Activated T-cell treated with anti-CD3 and anti-CD28 coated beads for 1 hour (primary cell): Measurements from ENCODE around the gene GPR157.
"Not testable (repeated sequence)": the region's sequence is repeated elsewhere in the genome, so short reads cannot be mapped to it uniquely, and the experiment has no call there.

Experiments
- DNase-seq: peaks from one replicate; pipeline ENCODE4 v3.0.0-alpha.2; 2020; ENCODE audit warnings: low read depth

The GPR157 gene, protein sequence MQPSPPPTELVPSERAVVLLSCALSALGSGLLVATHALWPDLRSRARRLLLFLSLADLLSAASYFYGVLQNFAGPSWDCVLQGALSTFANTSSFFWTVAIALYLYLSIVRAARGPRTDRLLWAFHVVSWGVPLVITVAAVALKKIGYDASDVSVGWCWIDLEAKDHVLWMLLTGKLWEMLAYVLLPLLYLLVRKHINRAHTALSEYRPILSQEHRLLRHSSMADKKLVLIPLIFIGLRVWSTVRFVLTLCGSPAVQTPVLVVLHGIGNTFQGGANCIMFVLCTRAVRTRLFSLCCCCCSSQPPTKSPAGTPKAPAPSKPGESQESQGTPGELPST

DNA sequence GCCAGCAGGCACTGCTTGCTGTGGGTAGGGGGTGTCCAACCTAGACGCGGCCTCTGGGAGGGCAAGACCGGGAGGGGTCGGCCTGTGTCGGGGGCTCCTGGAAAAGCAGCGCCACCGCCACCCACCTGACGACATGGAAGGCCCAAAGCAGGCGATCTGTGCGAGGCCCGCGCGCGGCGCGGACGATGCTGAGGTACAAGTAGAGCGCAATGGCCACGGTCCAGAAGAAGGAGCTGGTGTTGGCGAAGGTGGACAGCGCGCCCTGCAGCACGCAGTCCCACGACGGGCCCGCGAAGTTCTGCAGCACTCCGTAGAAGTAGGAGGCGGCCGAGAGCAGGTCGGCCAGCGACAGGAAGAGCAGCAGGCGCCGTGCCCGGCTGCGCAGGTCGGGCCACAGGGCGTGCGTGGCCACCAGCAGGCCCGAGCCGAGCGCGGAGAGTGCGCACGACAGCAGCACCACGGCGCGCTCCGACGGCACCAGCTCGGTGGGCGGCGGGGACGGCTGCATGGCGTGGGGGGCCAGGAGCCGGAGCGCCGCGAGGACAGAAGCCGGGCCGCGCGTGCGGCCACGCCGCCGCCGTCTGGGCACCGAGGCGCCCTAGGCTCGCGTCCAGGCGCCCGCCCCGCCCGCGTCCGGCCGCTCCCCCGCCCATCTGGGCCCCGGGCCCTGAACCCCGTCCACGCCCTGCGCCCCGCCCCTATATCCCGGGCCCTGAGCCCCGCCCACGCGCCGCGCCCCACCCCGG, at the start of gene GPR157:
TSS of gene GPR157 (minus strand) at position 583 of the 746 bp plus-strand sequence. CDS start at position 508, 75 bp downstream.
- peak; percentile 81 for DNase-seq

DNA sequence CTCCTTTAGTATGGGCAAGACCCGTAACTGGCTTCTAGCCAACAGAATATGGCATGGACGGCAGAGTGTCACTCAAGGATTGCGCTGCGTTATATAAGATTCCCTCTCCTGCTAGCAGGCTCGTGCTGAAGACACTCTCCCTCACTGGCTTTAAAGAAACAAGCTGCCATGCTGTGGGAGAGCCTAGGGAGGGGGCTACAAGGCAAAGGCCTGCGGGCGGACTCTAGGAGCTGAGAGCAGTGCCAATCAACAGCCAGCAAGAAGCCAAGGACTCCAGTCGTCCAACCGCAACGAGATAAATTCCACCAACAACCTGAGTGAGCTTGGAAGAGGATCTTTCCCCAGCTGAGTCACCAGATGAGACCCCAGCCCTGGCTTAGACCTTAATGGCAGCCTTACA, 45.9 kb upstream of the GPR157 start:
- DNase-seq: no peak

DNA sequence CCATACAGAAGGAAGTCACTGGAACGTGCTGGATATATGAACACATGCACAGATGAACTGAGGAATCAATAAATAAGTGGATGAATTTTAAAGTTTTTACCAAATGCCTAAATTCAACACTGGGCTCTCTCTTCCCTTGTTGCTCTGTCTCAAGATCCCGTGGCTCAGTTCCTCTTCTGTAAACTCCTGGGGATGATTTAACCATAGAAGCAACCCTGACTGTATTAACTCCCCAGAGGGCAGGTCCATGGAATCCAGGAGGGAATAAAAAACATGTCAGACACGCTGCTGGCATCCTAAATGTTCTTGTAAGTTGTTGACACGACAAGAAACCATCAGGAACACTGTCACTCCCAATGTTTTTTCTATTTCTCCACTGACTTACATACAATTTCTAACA, 45.3 kb upstream of the GPR157 start:
- DNase-seq: no peak

DNA sequence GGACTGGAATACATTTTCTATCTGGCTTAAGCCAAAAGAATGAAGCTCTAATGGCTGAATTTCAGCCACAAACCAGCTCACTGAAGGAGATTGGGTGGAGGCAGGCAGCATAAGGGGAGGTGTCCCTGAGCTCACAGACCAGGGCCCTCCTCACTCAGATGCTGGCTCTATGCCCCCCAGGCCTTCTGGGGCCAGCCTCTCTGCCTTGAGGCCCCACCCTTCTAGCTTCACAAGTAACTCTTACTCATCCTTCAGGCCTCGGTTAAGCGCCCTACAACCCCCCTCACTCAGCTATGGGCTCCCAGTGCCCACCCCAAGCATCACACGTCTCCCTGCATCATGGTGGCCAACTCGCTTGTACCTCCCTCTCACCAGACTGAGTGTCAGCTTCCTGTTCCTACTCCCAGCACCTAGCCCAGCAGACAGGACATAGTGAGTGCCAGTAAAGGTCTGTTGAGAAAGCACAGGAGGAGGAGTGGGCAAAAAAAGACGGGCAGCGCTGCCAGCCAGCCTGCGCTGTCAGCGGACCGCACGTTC, 40.8 kb upstream of the GPR157 start:
- DNase-seq: no peak

DNA sequence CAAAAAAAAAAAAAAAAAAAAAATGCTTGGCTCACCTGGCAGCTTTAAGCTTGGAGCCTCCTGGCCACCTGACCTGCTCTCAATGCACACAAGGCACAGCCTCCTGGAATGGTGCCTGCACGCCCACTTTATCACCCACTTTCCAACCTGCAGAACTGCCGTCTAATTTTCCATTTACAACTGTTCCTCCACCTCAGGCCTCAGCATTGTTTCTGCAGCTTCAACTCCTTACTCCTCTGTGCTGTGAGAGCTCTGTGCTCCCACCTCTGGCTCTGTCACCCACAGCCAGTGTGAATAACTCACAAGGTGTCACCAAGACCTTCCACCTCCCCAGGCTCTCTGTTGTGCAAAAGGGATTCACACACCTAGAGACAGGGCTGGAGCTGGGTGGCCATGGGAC, 38.7 kb upstream of the GPR157 start:
- no peak for DNase-seq

DNA sequence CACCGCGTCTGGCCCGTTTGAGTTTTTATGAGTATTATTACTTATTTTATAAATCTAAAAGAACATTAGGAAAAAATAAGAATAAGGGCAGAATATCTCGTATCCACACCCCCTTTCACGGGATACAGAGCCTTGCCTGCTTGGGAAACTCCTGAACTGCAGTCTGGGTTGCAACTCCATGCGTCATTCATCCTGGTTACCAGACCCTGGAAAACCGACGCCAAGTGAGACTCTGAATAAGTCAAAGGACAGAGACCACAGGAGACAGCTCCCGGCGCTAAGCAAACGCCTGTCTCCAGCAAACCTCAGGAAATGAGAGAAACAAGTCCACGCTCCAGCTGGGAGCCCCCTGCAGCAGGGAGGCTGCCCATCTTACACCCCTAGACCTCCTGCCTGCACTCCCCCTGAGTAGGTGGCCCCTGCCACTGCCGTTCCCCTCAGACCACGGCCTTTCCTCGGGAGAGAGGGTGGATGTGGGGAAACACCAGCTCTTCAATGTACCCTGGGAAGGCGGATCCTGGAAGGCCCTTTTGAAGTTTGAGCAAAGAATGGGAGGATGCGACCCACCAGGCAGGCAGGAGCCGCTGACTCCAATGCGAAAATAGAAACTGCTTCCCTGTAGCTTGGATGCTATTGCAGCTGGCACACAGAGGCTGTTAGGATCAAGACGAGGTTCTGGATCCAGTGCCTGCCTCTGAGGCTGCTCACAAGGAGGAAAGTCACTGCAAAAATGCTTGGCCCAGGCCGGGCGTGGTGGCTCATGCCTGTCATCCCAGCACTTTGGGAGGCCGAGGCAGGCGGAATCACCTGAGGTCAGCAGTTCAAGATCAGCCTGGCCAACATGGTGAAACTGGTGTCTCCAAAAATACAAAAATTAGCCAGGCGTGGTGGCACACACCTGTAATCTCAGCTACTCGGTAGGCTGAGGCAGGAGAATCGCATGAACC, 37.7 kb upstream of the GPR157 start:
- DNase-seq: no peak

DNA sequence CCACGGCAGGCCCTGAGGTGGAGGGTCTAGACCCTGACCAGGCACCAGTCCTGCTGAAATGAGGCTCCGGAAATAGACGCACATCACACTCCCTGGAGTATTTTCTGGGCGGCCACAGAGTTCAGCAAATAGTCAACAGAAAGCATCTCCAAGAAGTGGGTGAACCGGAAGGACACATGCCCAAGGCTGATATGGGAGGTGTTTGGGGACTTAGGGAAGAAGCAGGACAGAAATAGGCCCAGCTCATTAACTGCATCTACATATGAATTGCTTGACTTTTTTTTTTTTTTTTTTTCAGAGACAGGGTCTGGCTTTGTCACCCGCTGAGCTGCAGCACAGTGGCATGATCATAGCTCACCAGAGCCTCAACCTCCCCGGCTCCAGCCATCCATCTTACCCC, 36.5 kb upstream of the GPR157 start:
- no peak for DNase-seq

DNA sequence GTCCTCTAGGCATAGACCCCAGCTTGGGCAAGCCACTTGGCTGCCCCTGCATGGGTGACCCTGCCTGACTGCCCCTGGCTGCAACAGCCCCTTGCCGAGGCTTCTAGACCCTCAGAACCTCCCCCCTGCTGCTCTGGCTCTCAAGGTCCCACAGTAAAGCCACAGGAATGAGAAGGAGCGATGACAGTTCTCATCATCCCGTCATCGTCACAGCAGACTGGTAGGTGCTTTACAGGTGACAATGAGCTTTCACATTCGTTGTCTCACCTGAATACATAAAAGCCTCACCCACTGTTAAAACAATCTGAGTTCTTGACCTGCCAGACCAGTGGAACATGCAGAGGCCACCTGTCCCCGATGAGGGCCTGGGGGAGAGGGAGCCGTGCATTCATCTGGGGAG, 36.0 kb upstream of the GPR157 start:
- no peak for DNase-seq

DNA sequence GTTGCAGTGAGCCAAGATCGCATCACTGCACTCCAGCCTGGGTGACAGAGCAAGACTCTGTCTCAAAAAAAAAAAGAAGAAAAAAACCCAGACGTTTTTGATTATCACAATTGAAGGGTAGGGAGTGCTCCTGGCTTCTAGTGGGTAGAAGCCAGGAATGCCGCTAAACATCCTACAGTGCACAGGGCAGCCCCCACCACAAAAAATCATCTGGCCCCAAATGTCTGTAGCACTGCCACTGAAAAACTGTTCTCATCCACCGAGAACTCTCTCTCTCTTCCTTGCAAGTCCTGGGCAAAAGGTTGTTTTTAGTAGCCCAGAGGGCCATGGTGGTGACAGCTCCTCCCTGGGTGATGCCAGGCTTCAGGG, 35.6 kb upstream of the GPR157 start:
- DNase-seq: no peak

DNA sequence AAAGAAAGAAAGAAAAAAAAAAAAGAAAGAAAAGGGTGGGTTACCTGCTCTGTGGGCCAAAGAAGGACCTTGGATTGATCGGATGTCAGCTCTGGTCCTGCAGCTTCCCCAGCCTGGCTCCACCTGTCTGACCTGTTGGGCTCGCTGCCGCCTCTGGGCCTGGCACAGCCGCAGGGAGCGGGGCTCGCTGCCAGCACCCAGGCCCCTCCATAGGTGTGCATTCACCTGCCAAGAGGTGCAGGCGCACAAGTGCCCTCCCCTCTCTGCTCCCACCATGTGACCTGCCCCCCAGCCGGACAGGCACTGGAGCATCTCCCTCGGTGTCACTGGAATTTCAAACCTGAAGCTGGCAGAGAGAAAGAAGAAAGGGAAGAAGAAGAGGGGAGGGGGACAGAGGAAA, 33.1 kb upstream of the GPR157 start:
- no peak for DNase-seq

DNA sequence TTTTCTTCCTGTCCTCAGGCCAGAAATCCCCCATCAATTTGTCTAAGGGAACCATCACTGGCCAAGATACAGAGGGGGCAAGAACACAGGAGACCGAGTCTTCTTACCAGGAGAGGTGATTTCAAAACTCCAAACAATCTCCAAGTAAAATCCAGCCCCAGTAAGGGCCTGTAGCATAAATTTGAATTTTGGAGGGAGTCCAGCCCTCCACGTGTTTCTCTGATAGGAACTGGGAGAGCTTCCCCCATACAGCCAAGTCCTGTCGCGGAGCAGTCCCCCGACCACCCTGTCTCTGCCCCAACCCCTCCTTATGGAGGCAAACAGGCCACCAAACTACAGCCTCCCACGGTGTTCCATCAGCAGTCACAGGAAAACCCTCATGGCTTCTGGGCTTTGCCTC, 32.4 kb upstream of the GPR157 start:
- DNase-seq: no peak

DNA sequence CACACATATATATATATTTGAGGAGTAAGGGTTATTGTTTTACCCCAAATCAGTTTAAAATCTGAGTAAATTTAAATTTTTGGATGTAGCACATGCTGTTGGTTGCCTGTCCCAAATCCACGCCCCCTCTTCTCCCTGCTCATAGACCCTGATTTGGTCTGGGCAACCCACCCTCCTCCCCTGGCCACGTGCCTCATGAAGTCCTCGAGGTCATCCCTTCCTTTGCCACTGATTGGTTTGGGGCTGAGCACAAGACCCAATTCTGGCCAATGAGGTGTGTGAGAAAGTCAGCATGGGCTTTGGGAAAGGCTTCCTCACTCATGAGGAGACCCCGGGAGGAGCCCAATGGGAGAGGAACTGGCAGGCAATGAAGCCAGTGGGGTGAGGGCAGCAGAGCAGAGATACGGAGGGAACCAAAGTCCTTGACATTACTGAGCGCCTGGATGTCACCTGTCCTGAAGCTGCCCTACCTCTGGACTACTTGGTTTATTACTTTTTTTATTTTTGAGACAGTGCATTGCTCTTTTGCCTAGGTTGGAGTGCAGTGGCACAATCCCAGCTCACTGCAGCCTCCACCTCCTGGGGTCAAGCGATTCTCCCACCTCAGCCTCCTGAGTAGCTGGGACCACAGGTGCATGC, 31.3 kb upstream of the GPR157 start:
- no peak for DNase-seq

DNA sequence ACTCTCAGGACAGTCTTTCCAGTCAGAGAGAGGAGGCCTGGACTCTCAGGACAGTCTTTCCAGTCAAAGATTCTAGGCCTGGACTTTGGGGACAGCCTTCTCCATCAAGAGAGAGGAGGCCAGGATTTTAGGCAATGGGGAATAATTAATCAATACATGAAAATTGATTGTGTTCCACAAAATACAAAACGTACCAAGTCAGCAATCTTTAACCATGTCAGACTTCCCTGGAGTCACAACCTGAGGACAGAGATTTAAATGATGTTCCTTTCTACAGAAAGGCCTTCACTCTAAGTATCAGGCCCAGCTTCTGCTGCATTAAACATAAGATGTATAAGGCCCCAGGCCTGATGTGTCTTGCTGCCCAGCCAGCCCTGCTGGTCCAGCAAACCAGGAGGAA, 27.0 kb upstream of the GPR157 start:
- DNase-seq: no peak

DNA sequence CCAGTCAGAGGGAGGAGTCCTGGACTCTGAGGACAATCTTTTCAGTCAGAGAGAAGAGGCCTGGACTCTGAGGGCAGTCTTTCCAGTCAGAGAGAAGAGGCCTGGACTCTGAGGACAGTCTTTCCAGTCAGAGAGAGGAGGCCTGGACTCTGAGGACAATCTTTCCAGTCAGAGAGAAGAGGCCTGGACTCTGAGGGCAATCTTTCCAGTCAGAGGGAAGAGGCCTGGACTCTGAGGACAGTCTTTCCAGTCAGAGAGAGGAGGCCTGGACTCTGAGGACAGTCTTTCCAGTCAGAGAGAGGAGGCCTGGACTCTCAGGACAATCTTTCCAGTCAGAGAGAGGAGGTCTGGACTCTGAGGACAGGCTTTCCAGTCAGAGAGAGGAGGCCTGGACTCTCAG, 26.5 kb upstream of the GPR157 start:
- not testable (repeated sequence) for DNase-seq

DNA sequence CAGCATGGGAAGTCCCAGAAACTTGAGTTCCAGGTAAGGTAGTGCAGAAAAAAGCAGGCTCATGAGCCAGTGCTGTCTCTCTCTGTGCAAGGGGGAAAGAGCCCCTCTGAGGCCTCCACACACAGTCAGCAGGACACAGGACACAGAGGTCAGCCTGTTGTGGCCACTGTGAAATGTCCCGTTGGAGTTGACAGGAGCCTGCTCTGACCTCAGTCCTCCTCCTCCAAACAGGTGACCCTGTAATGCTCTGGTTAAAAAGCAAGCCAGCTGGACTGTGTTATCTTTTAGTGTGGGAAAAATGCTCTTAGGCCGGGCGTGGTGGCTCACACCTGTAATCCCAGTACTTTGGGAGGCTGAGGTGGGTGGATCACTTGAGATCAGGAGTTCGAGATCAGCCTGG, 24.2 kb upstream of the GPR157 start:
- DNase-seq: no peak

DNA sequence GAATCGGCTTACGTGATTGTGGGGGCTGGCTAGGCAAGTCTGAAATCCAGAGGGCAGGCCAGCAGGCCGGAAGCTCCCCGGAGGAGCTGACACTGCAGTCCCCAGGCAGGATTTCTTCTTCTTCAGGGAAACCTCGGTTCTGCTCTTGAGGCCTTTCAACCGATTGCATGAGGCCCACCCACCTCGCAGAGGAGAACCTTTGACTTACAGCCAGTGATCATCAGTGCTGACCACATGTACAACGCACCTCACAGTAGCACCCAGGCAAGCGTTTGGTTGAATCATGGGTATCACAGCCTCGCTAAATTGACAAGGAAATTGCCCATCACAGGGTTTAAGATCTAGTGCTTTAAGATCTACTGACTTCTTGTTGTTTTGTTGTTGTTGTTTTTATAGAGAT, 23.6 kb upstream of the GPR157 start:
- DNase-seq: no peak

DNA sequence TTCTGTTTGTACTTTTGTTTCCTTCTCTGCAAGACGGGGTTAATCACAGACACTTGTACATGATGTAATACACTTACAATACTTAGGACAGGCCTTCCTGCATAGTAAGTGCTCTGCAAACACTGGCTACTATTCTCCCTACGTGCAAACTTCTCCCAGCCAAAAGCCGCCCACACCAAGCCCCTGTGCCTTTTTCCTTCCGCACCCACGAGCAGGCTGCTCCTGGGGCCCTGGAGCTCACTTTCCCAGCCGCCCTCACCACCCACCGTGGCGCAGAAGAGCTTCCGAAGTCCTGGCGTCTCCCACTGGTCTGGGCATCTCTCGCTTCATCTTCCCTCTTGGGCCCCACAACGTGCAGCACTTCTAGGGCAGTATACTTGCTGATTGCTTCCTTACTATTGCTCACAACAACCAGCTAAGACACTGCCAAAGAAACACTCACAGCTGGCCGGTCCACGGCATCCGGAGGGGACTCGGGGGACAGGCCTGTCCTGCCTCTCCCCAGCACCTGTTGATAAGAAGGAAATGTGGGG, 22.5 kb upstream of the GPR157 start:
- no peak for DNase-seq

DNA sequence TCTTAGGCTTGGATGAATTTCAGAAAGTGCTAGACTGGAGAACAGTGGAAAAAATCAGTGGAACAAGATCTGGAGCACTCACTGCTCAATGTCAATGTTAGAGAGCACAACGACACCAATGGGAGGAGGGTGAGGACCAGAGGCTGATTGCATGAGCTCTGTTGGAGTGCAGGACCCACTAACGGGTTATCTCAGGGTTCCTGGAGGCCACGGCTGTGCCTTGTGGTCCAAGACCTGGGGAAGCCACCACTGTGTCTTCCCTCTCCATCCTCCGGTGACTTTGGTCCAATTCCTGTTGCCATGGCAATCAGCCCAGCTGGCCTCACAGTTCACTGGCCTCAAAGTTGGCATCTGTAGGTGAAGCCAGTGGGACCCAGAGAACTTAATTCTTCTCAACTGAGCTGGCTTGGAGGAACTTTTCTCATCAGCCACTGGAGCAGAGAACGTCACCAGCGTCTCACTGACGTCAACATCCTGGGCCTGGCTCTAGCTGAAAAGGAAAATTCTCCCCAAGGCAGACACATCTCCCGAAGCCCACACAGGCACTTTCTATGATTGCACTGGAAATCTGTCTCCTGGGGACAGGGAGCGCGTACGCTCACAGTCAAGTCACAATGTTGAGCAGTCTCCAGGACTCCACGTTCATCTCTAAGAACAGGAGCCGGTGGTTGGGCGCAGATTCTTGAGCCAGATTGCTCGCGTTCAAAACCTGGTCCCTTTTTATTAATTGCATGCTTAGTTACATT, 21.9 kb upstream of the GPR157 start:
- no peak for DNase-seq

DNA sequence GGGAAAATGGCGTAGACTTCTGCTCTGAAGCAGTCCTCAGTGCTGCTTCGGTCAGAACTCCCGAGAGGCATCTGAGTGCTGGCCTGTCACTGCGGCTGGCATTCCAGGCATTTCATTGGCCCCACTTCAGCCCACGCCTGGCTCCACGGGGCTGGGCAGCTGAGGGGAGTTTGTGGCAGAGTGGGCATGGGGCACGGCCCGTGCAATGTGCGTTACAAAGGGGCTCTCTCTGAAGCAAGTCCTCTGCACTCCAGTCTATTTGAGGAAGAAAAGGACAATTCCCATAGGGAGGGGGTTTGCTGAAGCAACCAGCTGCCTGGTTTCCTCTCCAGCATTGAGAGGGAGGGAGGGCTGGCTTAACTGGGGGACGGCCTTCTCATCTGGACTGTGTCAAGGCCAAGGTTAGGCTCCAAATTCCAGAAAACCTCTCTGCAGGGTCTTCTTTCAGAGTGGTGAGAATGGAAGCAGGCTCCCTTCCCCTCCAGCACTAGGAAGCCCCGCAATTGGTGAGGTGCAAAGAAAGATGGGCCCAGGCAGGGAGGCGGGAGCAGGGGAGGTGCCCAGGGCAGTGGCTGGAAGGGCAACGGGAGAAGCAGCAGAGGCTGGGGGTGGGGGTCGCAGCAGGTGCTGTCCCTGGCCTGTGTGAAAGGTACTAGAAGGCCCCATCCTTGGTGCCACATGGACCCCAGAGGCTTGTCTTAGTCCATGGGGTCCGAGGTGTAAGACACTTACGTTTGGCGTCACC, 21.1 kb upstream of the GPR157 start:
- no peak for DNase-seq

DNA sequence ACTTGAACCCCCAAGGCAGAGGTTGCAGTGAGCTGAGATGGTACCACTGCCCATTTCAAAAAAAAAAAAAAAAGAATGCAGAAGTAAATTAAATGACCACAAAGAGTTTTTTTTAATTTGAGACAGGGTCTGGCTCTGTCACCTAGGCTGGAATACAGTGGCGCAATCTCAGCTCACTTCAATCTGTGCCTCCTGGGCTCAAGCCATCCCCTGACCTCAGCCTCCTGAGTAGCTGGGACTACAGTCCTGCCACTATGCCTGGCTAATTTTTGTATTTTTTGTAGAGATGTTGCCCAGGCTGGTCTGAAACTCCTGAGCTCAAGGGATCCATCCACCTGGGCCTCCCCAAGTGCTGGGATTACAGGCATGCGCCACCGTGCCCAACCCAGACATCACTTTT, 20.2 kb upstream of the GPR157 start:
- DNase-seq: no peak
